Cerebellar nuclear complex (tissue), 1 donor: ENCODE data around the gene NHP2.

Experiments
- DNase-seq, 2 experiments: peaks; one replicate each; lab custom pipeline; 2025; lab: John Stamatoyannopoulos, UW

The NHP2 gene

GRCh38 chr5:178176791-178177190 lies 23.1 kb upstream of the NHP2 start:
- DNase-seq, result no peak

- DNase-seq, result no peak
Measured at GRCh38 chr5:178174456-178174855, 20.8 kb upstream of the NHP2 start.

GRCh38 chr5:178170455-178170854 lies 16.8 kb upstream of the NHP2 start:
- no peak for DNase-seq

- no peak for DNase-seq
Measured at GRCh38 chr5:178165581-178165980, 11.9 kb upstream of the NHP2 start.

DNA sequence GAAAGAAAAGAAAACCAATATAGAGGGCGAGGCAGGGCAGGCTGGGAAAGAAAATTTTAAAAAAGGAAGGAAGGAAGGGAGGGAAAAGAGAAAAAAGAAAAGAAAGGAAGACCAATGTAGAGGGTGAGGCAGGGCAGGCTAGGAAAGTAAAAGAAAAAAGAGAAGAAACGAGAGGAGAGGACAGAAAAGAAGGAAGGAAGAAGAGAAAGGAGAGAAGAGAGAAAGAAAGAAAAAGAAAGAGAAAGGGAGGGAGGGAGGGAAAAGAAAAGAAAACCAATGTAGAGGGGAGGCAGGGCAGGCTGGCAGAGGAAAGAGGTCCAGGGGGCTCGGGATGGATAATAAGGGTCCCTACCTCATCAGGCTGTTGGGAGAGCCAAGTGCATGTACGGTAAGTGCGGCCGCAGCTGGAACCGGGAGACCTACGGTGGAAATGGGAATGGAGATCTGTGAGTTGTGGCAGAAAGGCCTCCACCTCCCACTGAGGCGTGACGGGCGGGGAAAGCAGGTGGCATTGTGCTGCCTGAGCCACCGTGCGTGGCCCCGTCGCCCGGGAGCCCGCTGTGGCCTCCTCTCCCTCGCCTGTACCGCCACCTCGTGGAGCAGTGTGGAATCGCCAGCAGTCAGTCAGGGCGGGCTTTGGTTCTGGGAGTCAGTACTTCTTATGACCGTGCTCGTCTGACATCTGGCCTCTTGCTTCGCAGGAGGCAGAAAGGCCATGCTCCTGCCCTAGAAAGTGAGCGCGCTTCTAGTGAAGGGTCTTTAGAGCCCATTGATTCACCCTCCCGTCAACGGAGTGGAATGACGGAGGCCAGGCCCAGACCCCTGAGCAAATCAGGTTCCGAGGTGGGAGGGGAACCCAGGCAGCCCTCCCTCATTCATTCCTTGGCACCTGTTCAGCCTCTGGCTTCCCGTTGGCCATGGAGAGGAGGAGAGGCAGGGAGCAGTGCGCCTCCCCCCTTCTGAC lies 10.4 kb upstream of the NHP2 start:
- peak in 1 of 2 experiments; percentile 37 for DNase-seq

DNA sequence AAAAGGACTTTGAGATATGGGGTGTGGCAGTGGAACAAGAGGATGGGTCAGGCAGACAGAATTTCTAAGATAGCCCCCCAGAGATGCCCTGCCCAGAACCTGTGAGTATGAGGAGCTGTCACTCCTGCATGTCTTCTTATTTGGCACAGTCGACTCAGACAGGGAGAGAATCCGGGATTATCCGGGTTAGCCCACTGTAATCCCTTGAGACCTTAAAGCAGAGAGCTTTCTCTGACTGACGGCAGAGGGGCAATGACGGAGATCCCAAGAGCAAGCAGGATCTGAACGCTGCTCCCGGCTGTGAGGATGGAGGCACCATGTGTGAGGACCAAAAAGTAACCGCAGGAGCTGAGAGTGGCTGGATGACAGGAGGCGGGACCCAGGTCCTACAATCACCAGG lies 8.8 kb upstream of the NHP2 start:
- DNase-seq, result no peak

- DNase-seq, result no peak
Measured at GRCh38 chr5:178160176-178160575, 6.5 kb upstream of the NHP2 start.

DNA sequence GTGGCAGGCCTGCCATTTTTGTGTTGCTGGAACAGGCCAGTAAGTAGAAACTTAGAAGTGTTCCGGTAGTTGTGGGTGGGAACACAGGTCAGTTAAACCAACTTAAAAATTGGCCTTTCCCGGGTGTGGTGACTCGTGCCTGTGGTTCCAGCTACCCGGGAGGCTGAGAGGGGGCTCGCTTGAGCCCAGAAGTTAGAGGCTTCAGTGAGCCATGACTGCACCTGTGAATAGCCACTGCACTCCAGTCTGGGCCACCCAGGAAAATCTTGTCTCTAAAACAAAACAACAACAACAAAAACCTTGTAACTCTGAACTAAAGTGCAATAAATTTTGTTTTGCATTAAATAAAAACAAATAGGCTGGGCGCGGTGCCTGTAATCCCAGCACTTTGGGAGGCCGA lies 1.4 kb upstream of the NHP2 start:
- DNase-seq, result no peak

DNA sequence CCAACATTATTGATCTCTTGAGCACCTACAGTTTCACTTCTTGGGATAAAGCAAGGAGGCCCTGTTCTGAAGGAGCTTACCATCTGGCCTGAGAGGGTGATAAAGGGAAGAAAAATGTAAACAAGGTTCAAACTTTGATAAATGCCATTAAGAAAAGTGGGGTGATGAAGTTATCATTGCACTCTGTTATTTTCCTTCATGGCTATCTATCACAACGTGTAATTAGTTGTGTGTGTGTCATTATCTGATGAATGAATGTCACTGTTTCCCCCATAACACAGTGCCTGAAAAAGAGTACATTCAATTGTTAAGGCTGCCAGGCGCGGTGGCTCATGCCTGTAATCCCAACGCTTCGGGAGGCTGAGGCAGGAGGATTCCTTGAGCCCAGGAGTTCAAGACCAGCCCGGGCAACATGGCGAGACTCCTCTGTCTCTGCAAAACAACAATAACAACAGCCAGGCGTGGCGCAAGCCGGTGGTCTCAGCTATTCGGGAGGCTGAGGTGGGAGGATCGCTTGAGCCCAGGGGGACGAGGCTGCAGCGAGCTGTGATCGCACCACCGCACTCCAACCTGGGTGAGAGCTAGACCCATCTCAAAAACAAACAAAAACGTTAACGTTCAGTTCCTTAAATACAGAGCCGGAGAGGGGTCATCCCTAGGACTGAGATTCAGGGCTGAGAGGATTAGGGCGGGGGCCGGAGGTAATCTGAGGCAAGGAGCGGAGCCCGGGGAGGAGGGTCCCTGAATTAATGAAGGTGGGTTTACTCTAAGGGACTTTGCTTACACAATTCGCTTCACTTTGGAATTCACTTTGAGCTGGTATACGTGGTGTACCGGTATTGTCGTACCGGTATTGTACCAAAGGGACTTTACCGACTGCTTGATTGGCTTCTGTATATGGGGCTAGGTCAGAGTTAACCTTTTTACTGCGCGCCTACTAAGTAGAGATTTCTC lies 917 bp downstream of the NHP2 start:
- no peak for DNase-seq

DNA sequence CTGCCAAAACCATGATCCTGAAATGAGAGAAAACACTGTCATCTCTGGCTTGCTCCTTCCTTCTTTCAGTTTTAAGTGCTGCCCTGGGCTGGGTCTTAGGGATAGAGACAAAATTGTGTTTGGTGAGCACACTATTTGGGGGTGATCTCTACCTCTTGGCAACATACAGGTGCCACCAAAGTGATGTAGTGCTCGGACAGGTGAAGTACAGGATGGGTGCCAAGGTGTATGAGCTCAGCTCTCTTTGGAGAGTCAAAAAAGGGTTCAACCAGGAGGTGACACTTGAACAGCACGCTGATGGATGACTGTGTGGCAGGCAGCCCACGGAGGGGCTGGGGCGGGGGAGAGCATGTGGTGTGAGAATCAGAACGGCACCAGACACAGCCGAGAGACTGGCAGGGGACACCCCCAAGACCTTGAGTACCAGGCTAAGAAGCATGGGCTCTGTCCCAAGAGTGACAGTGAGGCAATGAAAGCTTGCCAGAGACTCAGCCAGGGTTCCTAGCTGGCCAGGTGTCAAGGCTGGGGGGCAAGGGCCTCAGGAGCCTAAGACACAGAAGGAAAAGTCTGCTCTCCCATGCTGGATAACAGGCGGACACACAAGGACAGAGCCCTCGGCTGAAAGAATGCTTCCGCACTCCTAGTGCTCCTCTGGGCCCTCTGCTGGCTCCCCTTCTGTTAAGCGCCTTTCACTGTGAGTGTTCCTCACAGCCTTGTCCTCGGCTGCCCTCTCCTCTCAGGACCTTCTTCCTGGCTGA lies 2.5 kb downstream of the NHP2 start:
- DNase-seq, result no peak

GRCh38 chr5:178149199-178149932 lies 4.3 kb downstream of the NHP2 start:
- DNase-seq, result no peak

DNA sequence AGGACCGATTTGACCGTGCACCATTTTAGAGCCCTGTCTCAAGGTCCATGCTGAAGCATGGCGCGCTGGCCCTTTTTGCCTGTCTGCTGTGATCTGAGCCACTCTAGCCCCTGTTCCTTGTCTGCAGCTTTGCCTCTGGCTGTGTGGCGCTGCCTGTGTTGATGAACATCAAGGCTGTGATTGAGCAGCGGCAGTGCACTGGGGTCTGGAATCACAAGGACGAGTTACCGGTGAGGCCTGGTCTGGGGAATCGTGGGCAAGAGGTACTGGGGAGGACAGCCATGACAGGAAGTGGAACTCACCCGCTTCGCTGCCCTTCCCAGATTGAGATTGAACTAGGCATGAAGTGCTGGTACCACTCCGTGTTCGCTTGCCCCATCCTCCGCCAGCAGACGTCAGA lies 6.3 kb downstream of the NHP2 start:
- no peak for DNase-seq

- no peak for DNase-seq
Measured at GRCh38 chr5:178145965-178146820, 7.5 kb downstream of the NHP2 start.

DNA sequence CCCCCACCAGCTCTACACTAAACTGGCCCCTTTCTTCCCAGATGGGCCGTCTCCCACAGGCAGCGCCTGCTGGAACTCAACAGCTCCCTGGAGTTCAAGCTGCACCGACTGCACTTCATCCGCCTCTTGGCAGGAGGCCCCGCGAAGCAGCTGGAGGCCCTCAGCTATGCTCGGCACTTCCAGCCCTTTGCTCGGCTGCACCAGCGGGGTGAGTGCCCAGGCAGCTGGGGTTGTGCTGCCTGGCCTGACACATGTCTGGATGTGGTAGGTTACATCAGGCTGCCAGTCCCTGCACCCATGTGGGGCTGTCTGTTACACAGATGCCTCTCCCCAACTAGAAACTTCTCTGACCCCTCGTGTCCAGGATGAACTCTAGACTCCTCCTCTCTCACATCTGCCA lies 9.8 kb downstream of the NHP2 start:
- no peak for DNase-seq

GRCh38 chr5:178143246-178143645 lies 10.4 kb downstream of the NHP2 start:
- DNase-seq, result no peak

DNA sequence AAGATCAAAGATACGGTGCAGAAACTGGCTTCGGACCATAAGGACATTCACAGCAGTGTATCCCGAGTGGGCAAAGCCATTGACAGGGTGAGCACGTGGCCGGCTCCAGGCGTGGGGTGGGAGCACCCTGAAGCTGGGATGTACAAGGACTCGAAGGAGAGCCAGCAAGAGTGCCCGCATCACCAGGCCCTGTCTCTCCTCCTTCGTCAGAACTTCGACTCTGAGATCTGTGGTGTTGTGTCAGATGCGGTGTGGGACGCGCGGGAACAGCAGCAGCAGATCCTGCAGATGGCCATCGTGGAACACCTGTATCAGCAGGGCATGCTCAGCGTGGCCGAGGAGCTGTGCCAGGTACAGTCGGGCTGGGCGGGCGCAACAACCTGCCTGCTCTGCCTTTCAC lies 11.0 kb downstream of the NHP2 start:
- no peak for DNase-seq

DNA sequence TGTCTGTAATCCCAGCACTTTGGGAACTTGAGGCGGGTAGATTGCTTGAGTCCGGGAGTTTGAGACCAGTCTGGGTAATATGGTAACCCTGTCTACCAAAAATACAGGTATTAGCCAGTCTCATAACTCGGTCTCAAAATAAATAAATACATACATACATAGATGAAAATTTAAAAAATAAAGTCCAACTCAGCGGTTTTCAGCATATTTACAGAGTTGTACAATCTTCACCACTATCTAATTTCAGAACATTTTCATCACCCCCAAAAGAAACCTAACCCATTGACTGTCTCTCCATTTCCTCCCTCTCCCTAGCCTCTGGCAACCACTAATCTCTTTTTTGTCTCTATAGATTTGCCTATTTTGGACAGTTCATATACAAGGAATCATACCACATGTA lies 12.1 kb downstream of the NHP2 start:
- DNase-seq, result no peak

GRCh38 chr5:178137991-178138390 lies 15.7 kb downstream of the NHP2 start:
- no peak for DNase-seq

GRCh38 chr5:178136990-178137389 lies 16.7 kb downstream of the NHP2 start:
- DNase-seq, result no peak

DNA sequence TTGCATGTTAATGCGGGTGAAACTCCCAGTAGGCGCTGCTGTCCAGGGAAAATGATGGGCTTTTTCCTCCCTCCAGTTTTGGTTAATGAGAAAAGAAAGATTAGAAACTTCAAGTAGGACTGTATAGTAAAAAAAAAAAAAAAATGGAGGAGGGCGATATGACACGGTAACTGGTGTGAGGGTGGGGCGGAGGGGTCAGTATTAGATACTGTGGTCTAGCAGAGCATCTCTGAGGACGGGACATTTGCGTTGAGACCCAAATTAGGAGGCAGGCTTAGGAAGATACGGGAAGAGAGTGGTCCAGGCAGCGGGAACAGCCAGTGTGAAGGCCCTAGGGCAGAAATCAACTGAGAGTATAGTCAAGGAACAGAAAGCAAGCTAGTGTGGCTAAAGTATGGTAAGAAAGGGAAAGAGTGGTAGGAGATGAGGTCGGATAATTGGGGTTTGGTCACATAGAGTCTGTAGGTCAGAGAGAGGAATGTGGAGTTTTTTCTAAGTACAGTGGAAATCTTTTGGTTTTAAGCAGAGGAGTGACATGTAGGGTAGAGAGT lies 22.2 kb downstream of the NHP2 start:
- DNase-seq, result no peak
